Osteocyte (in vitro differentiated cells): ENCODE data around the gene TRMO. TPM values are rescaled to one million over a fixed set of nuclear protein-coding genes. Genes with fewer than 3 reads are reported as not detected.
A peak's percentile ranks its signal among the peaks of the same experiment; 100 is the strongest.

Experiments used
- DNase-seq: peaks from one replicate; pipeline ENCODE4 v3.0.0; 2021; ENCODE audit warnings: mixed read lengths; ENCODE audit not compliant: unreplicated experiment; ENCODE audit errors: extremely low spot score
- H3K27ac Mint-ChIP-seq: one replicate; pipeline ENCODE4 v1.8.0; 2021; ENCODE audit warnings: mild to moderate bottlenecking, mixed read lengths; ENCODE audit not compliant: unreplicated experiment
- H3K27me3 Mint-ChIP-seq: one replicate; pipeline ENCODE4 v1.8.0; 2021; ENCODE audit warnings: mixed read lengths; ENCODE audit not compliant: unreplicated experiment
- H3K36me3 Mint-ChIP-seq: one replicate; pipeline ENCODE4 v1.8.0; 2021; ENCODE audit warnings: mixed read lengths; ENCODE audit not compliant: unreplicated experiment
- H3K4me1 Mint-ChIP-seq: one replicate; pipeline ENCODE4 v1.8.0; 2021; ENCODE audit warnings: mixed read lengths; ENCODE audit not compliant: unreplicated experiment
- H3K4me3 Mint-ChIP-seq: one replicate; pipeline ENCODE4 v1.8.0; 2021; ENCODE audit warnings: mild to moderate bottlenecking, moderate library complexity, mixed read lengths; ENCODE audit not compliant: unreplicated experiment
- H3K9me3 Mint-ChIP-seq: one replicate; pipeline ENCODE4 v1.8.0; 2021; ENCODE audit warnings: mixed read lengths; ENCODE audit not compliant: unreplicated experiment
- CTCF ChIP-seq: fragments of 200-600 bp; sonication (generic); IDR thresholded peaks from 2 replicates; pipeline ENCODE4 v1.5.0; 2021; ENCODE audit warnings: antibody characterized with exemption, mild to moderate bottlenecking, moderate library complexity
- total RNA-seq: library from RNA; stranded (reverse); gene quantifications from 2 replicates; pipeline ENCODE4 v1.2.1, GENCODE V29; 2021

The TRMO gene
- total RNA-seq, 1 donor from 2014 or later: 10.6 TPM

GRCh38 chr9:97857606-97858392 is 64.5 kb downstream of the TRMO start:
- no peak overlapping the region for H3K4me3 Mint-ChIP-seq
- peak; percentile 72 for DNase-seq
- no peaks in the 10 kb centered on the region for H3K9me3 Mint-ChIP-seq
- peaks cover 11% of the 10 kb centered on the region for H3K4me1 Mint-ChIP-seq
- no peak overlapping the region for H3K27ac Mint-ChIP-seq
- H3K36me3 Mint-ChIP-seq: no peaks in the 10 kb centered on the region
- no peak for TF ChIP-seq CTCF
- H3K27me3 Mint-ChIP-seq: peaks cover 81% of the 10 kb centered on the region

- DNase-seq: peak; percentile 56
- no peaks in the 10 kb centered on the region for H3K9me3 Mint-ChIP-seq
- no peak for TF ChIP-seq CTCF
- no peak overlapping the region for H3K27ac Mint-ChIP-seq
- H3K36me3 Mint-ChIP-seq: no peaks in the 10 kb centered on the region
- H3K27me3 Mint-ChIP-seq: peaks cover 80% of the 10 kb centered on the region
- no peak overlapping the region for H3K4me3 Mint-ChIP-seq
- peaks cover 14% of the 10 kb centered on the region for H3K4me1 Mint-ChIP-seq
These were observed 65.3 kb downstream of the TRMO start for GRCh38 chr9:97856857-97857605.

- no peak for TF ChIP-seq CTCF
- peak; percentile 23 for DNase-seq
- peaks cover 77% of the 10 kb centered on the region for H3K27me3 Mint-ChIP-seq
- H3K4me3 Mint-ChIP-seq: no peak overlapping the region
- no peak overlapping the region for H3K27ac Mint-ChIP-seq
- no peaks in the 10 kb centered on the region for H3K36me3 Mint-ChIP-seq
- peaks cover 15% of the 10 kb centered on the region for H3K4me1 Mint-ChIP-seq
- no peaks in the 10 kb centered on the region for H3K9me3 Mint-ChIP-seq
These were observed 66.4 kb downstream of the TRMO start for GRCh38 chr9:97855899-97856298.

- TF ChIP-seq CTCF: no peak
- peak; percentile 72 for DNase-seq
- H3K36me3 Mint-ChIP-seq: no peaks in the 10 kb centered on the region
- peaks cover 78% of the 10 kb centered on the region for H3K27me3 Mint-ChIP-seq
- no peaks in the 10 kb centered on the region for H3K9me3 Mint-ChIP-seq
- no peak overlapping the region for H3K27ac Mint-ChIP-seq
- peaks cover 15% of the 10 kb centered on the region for H3K4me1 Mint-ChIP-seq
- no peak overlapping the region for H3K4me3 Mint-ChIP-seq
These were observed 66.8 kb downstream of the TRMO start for GRCh38 chr9:97855486-97855875.
